HG03354 (cell line): Measurements from ENCODE around the gene CDC5L.

Experiments used
- ATAC-seq: cut with Tn5 transposase; IDR thresholded peaks from one replicate; pipeline ENCODE4 v1.9.1; 2021; ENCODE audit warnings: mild to moderate bottlenecking; ENCODE audit not compliant: unreplicated experiment, poor library complexity, severe bottlenecking

CDC5L gene

DNA sequence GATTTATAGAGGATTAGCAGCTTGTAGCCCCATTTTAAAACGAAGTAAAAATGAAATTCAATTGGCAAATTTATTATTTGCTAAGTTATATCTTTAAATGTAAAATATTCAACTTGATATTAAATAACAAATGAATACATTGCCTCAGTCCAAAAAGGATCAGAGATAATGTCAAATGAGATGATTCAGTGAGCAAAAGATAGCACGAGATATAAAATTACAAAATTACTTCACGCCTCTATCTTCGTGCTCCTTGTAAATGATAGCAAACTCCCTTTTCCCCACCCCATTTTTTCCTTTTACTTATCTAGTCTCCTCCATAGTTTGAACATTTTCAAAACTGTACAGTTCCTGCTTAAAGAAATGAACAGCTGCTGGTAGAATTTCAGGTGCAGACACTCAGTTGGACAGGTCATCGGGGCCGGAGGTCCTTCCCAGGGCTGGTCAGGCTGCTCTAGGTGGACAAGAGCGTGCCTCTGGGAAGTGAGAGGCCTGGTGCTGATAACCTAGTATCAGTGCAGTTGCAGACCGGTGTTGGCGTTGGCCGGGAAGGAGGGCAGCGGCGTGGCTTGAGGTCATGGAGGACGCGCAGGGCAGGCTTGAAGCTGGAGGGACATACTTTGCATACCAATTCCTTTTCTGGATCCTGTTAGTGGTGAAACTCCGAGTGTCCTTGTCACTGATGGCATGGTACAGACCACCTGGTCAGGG is 83.9 kb downstream of the CDC5L start:
- ATAC-seq = no peak

DNA sequence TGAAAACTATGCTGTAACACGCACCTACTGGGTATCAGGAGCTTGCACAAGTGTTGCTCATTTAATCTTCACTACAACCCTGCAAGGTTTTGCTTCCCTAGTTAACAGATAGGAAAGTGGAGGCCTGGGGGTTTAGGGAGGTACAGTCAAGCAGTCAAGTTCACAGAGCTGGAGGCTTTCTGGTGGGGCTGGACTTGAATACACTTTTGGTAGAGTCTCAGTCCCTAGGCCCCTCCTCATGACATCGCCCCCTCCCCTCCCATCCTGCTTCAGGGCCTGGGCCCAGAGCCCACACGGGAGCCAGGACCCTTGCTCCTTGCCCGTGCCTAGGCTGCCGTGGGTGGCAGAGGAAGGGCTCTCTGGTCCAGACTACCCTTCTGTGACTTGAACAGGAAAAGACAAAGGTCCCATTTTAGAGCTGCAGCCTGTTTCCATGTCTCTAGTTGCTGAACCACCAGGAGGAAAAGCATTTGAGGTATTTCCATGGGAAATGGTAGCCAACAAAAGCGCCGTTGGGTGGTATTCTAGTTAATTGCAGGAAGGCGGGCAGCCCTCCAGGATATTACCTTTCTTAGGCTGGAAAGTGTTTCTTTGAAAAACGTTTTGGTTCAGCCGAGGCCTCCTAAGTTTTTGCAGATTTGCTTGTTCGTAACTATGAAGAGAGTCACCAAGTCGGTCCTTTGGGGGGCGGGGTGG is 84.9 kb downstream of the CDC5L start:
- no peak for ATAC-seq

DNA sequence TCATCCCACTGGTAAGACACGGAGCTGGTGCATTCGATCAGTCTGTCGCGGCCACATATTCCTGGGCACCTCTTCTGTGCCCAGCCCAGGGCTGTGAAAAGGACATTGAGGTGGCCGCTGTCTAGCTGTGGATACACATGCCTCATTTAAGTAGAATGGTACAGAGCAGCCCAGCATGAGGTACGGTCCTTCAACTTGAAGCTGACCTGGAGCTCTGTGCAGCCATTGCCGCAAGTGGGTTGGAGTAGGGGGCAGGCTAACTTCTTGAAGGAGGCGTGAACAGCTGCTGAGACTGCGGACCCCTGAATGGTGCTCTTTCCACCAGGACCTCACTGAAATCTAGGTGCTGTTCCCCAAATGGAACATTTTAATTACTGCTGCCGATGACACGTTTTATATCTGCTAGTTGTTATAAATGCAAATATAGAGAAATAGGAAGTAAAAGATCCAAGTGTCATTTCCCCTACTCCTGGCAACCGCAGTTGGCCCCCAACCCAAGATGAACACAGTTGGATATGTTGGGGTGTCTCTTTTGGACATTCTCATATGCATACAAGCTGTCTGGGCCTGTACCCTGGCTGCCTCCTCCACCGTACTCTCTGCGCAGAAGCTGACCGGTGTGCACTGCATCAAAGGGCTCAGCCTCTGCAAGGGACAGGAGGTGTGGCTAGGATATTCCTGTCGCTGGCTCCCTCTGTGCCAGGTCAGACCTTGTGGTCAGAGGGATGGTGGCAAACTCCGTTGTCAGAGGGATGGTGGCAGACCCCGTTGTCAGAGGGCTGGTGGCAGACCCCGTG is 86.1 kb downstream of the CDC5L start:
- no peak for ATAC-seq

DNA sequence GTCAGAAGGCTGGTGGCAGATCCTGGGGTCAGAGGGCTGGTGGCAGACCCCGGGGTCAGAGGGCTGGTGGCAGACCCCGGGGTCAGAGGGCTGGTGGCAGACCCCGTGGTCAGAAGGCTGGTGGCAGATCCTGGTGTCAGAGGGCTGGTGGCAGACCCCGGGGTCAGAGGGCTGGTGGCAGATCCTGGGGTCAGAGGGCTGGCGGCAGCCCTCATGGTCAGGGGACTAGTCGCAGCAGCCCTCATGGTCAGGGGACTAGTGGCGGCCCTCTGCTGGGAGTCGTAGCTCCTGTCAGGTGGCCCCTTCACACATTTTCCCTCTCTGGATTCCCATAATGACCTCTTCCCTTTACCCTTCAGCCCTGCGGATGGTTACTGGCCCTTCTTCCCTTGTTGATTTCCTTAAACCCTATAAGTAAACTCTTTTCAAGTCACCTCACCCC is 86.7 kb downstream of the CDC5L start:
- ATAC-seq = no peak

DNA sequence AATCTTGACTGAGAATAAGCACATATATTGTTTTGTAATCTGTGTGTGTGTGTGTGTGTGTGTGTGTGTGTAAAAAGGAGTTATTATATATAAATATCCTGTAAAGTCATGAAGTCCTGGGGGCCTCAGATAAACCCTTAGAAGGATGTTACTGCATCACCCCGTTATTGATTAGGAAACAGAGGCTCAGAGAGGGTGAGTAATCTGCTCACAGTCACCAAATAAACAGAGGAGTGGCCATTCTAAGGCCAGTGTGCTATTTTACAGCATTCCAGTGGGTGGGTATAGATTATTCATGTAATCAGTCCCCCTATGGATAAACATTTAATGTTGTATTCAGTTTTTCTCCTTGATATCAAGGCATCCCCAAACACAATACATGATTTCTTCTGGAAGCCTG is 87.1 kb downstream of the CDC5L start:
- no peak for ATAC-seq

DNA sequence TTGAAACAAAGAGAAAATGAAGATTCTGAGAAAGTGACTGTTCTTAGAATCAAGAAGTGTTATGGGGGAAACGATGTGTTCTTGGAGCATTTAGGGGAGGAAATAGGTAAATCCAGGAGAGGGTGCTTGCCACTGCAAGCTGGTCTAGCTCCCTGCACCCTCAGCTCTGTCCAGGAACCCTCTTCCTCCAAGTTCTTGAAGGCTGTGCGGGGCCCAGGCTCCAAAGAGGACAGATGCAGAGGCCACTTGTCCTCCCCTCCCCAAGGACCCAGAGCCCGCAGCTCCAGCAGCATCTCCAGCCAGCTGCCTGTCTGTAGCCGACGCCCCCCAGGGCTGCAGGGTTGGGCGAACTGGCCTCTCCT is 87.9 kb downstream of the CDC5L start:
- ATAC-seq = peak; percentile 23

DNA sequence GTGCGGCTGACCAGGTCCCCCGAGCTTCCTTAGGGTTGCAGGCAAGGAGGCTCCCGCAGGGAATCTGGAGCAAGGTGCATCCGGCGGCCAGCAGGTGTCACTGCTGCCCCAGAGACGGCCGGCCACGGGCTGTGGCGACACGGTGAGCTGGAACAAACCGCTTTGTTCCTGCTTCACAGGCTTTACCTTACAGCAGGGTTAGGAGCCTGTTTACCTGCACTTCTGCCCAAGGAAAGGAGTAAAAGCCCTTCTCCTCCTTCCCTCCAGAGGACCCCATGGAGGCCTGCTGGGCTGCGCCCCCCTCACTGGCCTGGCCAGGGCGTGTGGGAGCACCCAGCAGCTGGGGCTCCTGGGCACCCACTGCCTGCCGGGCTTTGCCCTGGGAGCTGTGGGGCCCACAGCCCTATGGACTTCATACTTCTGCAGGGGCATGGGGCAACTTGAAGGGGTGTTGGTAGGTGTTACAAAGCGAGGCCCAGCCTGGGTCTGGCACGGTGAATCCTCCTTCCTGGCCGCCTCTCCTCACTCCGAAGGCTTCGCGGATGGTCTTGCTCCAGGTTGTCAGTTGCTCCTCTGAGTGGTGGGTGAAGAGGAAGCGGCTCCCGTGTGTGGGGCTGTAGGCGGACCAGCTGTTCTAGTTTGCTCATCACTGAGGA is 88.4 kb downstream of the CDC5L start:
- peak; percentile 66 for ATAC-seq

DNA sequence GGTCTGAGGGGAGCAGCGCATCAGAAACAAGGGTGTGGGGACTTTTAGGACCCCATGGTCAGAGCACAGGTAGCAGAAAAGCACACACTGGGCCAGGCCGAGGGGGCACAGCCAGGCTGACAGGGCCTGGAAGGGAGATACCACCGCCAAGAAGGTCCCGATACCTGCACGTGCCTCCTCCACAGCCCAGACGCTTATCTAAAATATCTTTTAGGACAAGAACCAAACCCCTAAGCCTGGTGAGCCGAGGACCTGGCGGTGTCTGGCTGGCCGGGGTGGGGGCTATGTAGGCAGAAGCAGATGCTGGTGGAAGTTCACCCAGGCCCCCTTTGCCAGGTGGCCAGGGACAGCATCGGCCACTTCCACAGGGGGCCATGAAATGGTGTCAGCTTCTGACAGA is 89.3 kb downstream of the CDC5L start:
- ATAC-seq = no peak

DNA sequence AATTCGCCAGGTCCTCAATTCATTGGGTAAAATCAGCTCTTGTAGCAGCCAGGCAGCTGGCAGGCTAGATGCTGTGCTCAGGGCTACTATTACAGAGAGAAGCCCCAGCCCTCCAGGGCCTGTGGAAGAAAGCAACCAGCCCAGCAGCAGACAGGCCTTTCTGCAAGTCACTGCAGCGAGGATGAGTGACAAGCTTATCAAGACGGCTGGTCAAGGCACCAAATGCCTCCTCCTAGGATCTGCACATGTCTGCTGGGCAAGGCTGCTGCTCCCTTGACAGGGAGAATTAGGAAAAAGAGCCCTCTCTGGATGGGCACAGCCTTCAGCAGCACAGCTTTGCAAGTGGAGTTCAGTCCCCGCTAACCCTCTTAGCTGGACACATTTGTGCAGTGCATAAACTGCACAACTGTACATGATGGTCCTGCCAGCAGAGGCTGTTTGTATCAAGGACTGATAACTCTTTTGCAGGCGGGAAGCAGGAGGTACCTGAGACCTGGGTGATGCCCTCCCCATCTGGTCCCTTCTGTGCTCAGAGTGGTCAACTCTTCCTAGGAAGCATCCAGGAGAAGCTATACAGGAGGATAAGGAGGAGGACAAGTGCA is 89.9 kb downstream of the CDC5L start:
- no peak for ATAC-seq

DNA sequence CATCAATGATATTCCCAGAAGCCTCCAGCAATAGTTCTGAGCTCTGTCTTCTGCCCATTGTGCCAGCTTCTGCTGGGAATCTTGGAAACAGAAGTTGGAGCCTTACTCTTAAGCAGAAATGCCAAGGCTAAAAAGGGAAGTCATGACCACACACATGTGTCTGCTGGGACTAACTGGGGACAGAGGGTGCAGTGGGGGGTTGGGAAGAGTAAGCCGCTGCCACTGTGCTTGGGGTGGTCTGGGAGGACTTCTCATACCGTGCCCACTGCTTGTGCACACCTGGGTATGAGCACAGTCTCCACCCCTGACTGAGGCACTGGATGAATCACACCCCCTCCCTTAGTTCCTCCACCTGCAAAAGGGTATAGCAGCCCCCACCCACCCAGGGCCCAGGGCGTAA is 90.7 kb downstream of the CDC5L start:
- ATAC-seq = no peak

DNA sequence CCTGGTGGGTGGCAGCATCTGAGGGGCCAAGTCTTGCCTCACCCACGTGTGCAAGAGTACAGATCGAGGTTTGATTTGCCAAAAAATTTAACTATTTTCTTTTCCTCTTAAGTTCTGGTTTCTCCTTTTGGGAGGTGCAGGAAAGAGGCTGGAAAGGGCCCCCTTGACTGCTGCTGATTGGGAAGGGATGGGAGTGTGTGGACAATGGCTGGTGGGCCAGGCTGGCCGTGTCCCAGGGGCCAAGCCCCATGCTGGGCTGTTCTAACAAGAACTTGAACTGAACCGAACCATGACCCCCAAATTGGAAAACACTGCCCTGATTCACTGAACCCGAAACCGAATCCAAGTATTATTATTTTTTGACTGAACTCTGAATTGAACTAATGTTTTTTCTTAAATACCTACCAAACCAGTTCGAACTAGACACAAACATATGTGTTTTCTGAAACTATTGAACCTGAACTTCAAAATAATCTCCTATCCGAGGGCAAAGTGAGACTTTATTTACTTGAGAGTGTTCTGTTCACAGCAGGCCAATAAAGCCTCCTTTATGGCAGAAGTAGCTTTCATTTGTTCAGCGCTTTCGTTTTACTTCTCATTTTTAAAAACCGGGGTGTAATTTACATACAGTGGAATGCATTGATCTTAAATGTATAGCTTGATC is 91.2 kb downstream of the CDC5L start:
- ATAC-seq = no peak

DNA sequence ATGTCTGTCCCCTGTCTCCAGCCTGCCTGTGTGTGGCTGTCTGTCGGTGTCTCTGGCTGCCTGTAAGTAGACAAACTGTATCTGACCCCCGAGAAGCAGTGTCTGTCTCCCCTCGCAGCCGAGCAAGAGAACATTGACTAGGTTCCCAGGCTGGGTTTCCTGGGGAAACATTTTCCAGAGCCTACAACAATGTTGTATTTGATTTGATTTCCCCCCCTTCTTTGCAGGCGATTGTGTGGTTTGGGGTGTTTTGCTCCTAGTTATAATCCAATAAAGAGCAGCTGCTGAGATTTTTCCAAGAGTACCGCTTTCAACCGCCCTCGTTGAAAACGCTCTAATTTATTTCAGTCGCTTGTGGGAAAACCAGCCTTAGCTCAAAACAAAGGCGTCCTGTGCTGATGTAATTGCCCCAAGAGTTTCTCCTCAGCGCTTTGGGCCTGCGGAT is 92.6 kb downstream of the CDC5L start:
- no peak for ATAC-seq

DNA sequence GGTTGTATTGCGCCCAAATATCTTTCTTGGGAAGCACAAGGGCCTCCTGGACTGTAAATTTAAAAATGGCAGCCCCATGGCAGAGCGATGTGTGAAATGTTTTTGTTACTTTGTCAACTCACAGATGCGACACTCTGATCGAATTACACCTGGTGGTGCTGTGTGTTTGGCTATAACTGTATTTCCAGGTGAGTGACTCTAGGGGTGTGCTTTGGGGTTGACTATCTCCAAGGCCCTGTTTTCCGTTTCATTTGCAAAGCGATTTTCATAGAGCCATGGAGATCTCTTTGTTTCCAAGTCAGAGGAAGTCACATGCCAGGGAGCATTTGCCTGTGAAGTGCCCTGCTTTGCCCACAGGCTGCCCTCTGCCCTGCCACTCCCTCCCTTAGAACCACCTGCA is 93.5 kb downstream of the CDC5L start:
- ATAC-seq = no peak

DNA sequence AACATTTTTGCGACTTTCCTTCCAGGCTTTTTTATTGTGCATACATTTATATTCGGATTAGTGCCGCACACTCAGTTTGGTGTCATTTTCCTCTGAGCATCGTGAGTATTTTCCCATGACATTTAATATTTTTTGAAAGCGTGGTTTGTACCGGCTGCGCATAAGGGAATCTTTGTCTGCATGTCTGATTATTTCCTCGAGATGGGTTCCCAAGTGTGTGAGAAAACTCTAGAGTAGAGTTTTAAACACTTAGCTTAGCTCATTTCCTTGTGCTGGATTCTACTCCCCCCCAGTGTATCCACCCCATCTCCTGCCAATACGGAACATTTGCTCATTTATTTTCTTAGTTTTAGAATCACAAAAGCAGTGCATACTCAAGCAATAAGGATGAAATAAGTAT is 94.3 kb downstream of the CDC5L start:
- ATAC-seq = no peak

DNA sequence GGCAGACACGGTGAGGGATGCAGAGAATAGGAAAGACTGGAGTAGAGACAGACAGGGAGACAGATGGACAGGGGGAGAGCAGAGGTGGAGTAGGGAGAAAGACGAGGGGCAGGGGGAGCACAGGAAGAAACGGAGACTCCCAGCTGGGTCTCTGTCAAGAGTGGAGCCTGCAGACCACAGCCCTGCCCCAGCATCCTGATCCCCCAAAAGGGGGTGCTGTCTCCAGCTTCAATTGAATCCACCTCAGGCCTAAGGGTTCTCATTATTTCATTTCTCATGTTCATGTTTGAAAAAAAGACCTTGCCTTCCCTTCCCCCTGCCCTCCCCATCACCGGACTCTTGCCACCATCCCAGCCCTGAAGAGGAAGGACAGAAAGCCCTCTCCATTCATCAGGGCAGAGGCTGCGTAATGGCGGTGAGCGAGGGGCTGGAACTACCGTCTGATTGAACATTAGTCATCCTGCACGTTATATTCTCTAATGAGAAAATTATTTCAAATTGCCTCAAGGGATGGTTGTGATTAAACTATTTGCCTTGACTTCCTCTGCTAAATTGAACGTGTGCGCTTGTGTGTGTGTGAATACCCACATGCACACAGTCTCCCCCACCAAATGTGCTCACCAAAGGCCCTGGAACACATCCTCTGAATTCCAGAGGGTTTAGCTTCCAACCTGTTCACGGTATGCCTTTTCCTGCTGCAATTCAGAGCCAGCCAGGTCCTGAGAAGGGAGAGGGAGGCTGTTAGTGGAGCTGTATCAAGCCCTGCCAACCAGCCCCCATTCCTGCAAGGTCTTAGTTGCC is 98.3 kb downstream of the CDC5L start:
- ATAC-seq = no peak

DNA sequence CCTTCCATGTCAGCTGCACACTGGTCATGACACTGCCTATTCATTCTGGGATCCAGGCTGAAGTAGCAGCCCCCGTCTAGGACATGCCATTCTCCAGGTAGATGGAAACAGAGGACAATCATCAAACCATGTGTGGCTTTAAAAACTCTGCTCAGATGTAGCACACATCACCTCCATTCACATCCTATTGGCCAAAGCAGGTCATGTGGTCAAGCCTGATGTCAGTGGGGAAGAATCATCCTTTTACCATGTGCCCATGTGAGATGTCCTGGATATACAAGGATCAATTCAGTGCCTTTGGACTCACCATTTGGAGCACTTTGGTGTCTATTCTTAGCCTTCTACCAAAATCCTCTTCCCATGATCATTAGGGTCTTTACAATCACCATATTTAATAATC is 99.5 kb downstream of the CDC5L start:
- ATAC-seq = no peak

DNA sequence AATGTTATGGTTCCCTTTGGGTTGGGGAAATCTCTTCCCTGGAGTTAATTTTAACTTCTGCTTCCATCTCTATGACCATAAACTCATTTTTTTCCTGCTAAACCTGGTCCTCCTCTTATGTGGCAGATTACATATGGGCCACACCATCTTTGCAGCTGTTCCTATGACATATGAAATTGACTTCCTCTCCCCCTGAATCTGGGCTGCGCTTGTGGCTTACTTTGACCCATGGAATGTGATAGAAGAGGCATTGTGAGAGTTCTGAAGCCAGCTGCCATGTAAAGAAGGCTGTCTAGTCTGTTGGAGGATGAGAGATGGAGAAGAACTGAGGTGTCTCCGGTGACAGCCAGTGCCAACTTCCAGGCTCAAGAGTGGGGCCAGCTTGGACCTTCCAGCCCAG is 100.1 kb downstream of the CDC5L start:
- no peak for ATAC-seq

DNA sequence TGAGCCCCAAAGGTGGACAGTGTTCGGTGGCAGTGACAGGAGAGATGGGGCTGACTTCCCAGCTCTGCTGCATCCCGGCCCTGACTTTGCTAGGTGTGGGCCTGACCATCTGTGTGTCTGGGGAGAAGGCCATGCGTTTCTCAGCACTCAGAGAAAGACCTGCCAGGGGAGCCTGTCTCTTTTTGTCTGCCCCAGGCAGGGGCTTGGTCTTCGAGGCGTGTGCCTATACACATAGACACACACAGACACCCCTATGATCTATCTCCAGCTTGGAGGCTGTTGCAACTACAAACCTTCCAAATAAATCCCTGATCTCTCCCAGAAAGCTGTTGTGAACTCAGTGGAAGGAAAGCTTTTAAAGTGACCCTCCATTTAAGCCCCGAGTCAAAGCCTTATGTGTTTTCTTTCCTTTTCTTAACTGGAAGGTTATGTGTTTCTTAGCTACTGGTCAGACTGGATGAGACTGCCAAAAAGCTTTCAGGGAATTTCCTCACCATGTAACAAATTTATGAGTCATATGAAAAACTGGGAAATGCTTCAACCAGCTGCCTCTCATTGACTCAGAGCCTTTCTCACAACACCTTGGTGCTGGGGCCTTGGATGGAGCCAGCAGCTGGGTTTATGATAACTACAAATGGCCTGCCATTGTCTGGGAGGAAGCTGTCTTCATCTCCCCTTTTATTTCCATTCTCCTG is 102.6 kb downstream of the CDC5L start:
- ATAC-seq = no peak
